H1 (cell line): Measurements from ENCODE around the gene SULT2B1. TPM values are rescaled to one million over a fixed set of nuclear protein-coding genes. Genes with fewer than 3 reads are reported as not detected.

Source experiments
- ATF2 ChIP-seq: IDR thresholded peaks from 2 replicates; pipeline ENCODE4 v1.6.1; 2012; ENCODE audit warnings: low read length, inconsistent platforms
- polyA plus RNA-seq, 7 experiments: library from polyadenylated mRNA; depleted of rRNA in 3 of 7; stranded (reverse) in 5 of 7; unstranded in 2 of 7; fragments of >200 nt in 5 of 7; fragments of 200-250 nt in 2 of 7; gene quantifications; 1 replicate in 5 of 7; 2 replicates in 1 of 7; 4 replicates in 1 of 7; pipeline versions ENCODE4 v1.2.1 to v1.2.3, GENCODE V29; 2011 to 2013; ENCODE audit warnings: missing spikeins in 2 of 7, mixed read lengths in 2 of 7
- total RNA-seq: library from RNA; stranded (reverse); fragmentation: NEBNext Ultra II Directional; extraction: Animal tissue kit (Norgen Biotek cat#: 25700); gene quantifications from 2 replicates; pipeline ENCODE4 v1.2.1, GENCODE V29; 2021

The SULT2B1 gene
- total and polyA plus RNA-seq, 2 of the 8 experiments (the other 6 are each of a cell fraction or from before 2014, with no cell fraction given) = 1.5 to 2.6 TPM

GRCh38 chr19:48556163-48556562, 4.2 kb downstream of the SULT2B1 start (continued):
- TF ChIP-seq ATF2 = no peak
- TF ChIP-seq, all 59 proteins: peak for 4
